ENCODE data around the gene BAIAP2L1. TPM values are rescaled to one million over a fixed set of nuclear protein-coding genes. Genes with fewer than 3 reads are reported as not detected.
"Not testable (repeated sequence)": the region's sequence is repeated elsewhere in the genome, so short reads cannot be mapped to it uniquely, and the experiment has no call there.

Gene BAIAP2L1, protein sequence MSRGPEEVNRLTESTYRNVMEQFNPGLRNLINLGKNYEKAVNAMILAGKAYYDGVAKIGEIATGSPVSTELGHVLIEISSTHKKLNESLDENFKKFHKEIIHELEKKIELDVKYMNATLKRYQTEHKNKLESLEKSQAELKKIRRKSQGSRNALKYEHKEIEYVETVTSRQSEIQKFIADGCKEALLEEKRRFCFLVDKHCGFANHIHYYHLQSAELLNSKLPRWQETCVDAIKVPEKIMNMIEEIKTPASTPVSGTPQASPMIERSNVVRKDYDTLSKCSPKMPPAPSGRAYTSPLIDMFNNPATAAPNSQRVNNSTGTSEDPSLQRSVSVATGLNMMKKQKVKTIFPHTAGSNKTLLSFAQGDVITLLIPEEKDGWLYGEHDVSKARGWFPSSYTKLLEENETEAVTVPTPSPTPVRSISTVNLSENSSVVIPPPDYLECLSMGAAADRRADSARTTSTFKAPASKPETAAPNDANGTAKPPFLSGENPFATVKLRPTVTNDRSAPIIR
- 0.53 and 0.98 TPM in 2 replicates for polyA plus RNA-seq (2014; cell fraction: cytosol; rRNA removed)
- polyA plus RNA-seq (2014; cell fraction: nucleus; rRNA removed) = 0.64 and 1.5 TPM in 2 replicates

DNA sequence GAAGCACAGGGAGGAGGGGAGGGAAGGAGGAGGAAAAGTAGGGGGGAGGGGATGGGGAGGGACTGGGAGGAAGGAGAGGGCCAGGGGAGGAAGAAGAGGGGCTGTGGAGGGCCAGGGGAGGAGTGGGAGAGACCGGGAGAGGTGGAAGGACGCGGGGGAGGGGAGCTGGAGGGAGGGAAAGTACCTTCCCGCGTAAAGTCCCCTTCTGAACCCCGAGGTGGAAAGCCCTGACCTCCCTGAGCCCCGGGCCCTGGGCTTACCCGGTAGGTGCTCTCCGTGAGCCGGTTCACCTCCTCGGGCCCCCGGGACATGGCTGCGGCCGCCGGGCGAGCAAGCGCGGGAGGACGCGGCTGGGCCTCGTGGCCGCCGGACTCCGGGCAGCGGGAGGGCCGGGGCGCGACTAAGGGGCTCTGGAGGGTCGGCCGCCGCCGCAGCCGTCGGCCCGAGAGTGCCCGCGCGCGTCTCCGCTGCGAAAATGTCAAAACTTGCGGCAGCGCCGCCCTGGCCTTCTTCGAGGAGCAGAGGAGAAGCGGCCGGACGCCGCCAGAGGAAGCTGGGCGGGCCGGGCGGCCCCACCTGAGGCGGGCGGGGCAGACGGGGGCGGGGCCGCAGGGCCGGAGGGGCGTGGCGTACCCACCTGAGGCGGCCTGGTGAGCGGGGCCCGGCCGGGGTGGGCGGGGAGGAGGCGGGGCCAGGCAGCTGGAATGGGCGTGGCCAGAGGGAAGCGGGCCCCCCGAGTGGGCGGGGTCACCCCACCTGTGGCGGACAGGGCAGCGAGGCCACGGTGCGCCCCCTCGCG, at the start of gene BAIAP2L1:
Gene BAIAP2L1 (minus strand): TSS at position 549 of the 799 bp plus-strand sequence. CDS start 238 bp downstream, at position 311.
- DNase-seq (ENCODE audit: low spot score) = no peak

DNA sequence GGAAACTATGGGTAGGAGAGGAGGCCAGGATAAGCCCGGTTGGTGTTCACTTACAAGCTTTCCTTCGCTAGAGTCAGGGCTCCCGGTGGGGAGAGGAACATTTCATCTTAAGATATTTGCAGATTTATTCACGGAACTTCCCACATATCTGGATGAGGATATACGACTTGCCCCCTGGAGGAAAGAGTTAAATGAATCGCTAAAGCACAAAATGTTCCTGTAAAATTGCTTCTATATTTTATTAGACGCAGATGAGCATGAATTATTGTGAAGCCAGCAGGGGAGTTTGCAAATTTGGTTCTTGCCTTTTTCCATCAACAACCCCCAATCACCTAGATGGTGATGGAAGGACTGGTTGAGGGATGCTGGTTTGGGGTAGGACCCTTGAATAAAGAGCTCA, 47.9 kb upstream of the BAIAP2L1 start:
- no peak for DNase-seq (ENCODE audit: low spot score)

DNA sequence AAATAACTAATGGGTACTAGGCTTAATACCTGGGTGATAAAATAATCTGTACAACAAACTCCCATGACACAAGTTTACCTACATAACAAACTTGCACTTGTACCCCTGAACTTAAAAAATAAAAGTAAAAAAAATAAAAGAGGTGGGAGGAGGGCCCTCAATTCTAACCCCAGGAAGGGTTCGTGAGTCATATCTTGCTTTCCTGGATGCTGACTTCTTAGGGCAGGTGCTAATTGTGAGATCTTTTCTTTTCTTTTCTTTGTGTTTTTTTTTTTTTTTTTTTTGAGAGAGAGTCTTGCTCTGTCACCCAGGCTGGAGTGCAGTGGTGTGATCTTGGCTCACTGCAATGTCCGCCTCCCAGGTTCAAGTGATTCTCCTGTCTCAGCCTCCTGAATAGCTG, 40.1 kb upstream of the BAIAP2L1 start:
- DNase-seq (ENCODE audit: low spot score) = not testable (repeated sequence)

DNA sequence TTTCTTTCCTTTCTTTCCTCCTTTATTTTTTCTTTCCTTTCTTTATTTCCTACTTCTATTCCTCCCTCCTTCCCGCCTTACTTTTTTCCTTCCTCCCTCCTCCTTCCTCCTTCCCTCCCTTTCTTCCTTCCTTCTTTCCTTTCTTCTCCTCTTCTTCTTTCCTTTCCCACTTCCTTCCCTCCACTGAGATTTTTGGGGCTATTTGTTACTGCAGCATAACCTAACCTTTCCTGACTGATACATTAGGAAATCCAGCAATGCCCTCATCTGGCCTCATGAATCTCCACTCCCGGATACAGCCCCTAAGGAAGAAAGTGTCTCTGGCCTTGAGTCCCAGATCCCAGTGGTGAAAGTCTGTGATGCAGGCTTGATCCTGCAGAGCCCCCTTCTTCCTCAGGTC, 38.6 kb upstream of the BAIAP2L1 start:
- no peak for DNase-seq (ENCODE audit: low spot score)

DNA sequence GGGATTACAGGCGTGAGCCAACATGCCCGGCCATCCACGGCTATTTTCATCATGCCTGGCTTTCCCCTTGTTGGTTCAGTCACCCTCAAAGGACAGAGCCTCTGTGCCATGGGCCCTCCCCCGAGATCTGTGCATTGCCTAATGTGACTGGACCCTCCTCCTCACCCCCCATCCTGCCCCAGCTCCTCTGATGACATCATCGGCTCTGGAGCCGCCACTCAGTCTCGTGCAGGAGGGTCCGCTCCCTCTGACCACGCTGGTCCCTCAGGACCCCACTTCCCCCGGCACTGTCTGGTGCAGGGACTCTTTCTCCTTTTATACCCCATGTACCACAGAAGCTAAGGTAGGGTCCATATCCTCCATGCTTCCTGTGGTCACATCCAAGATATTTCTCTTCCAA, 33.2 kb upstream of the BAIAP2L1 start:
- DNase-seq (ENCODE audit: low spot score) = no peak

DNA sequence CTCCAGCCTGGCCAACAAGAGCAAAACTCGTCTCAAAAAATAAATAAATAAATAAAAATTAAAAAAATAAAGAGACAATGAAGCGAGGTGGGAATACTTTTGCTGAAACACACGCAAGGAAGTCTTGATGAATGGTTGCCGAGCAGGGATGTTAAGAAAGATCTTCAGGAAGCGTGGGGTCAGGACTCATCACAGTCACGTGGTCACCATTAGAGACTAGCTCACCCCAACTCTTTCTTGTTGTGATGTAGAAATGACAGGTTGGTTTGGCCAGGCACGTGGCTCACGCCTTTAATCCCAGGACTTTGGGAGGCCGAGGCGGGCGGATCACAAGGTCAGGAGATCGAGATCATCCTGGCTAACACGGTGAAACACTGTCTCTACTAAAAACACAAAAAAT, 28.9 kb upstream of the BAIAP2L1 start:
- DNase-seq (ENCODE audit: low spot score) = no peak

DNA sequence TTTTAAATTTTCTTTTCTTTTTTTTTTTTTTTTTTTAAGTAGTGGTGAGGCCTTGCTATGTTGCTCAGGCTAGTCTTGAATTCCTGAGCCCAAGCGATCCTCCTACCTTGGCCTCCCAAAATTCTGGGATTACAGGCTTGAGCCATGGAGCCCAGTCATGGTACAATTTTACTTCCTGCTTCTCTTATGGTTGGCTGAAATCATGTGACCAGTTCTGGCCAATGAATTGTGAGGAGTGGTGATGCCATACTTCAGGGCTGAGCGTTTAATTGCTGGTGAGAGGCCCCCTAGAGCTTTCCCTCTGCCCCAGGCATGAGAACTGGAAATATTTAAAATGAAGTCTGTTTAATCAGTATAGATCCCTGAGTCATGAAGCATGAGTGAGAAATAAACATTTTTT, 22.2 kb upstream of the BAIAP2L1 start:
- no peak for DNase-seq (ENCODE audit: low spot score)

DNA sequence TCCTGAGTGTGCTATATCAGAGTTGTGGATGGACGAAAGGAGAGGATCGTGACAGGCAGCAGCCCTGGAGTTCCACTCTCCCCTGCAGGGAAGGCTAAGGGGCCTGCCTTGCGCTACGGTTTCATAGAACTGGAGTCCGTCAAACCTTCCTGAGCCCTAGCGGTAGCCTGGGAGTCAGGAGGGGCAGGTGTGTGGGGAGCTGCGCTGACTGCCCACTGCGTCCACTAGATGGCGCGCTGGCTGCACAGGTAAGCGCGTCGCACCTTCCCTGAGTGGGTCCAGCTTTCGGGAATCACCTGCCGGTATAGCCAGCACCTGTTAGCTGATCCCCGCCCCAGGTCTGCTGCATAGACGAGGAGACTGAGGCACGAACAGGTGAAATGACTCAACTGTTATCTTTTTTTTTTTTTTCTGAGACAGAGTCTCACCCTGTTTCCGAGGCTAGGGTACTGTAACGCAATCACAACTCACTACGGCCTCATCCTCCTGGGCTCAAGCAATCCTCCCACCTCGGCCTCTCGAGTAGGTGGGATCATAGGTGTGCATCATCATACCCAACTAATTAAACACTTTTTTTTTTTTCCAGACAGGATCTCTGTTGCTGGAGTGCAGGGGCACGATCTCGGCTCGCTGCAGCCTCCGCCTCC, 20.2 kb upstream of the BAIAP2L1 start:
- DNase-seq (ENCODE audit: low spot score) = peak; percentile 45

DNA sequence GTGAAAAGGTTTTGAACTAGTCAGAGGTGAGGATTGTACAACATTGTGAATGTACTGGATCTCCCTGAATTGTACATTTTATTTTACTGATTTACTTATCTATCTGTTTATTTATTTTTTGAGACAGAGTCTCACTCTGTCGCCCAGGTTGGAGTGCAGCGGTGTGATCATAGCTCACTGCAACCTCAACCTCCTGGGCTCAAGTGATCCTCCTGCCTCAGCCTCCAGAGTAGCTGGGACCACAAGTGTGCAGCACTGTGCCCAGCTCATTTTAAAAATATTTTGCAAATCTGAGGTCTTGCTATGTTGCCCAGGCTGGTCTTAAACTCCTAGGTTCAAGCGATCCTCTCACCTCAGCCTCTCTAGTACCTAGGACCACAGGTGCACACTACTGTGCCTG, 19.1 kb upstream of the BAIAP2L1 start:
- not testable (repeated sequence) for DNase-seq (ENCODE audit: low spot score)

DNA sequence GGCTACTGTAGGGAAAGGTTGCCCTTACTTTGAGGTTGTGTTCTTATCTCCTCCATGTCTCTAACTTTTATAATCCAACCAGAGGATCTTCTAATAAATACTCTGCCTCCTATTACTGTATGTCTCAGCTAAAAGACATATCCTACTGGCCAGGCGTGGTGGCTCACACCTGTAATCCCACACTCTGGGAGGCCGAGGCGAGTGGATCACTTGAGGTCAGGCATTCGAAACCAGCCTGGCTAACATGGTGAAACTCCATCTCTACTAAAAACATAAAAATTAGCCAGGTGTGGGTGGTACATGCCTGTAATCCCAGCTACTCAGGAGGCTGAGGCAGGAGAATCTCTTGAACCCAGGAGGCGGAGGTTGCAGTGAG, 18.4 kb upstream of the BAIAP2L1 start:
- not testable (repeated sequence) for DNase-seq (ENCODE audit: low spot score)

DNA sequence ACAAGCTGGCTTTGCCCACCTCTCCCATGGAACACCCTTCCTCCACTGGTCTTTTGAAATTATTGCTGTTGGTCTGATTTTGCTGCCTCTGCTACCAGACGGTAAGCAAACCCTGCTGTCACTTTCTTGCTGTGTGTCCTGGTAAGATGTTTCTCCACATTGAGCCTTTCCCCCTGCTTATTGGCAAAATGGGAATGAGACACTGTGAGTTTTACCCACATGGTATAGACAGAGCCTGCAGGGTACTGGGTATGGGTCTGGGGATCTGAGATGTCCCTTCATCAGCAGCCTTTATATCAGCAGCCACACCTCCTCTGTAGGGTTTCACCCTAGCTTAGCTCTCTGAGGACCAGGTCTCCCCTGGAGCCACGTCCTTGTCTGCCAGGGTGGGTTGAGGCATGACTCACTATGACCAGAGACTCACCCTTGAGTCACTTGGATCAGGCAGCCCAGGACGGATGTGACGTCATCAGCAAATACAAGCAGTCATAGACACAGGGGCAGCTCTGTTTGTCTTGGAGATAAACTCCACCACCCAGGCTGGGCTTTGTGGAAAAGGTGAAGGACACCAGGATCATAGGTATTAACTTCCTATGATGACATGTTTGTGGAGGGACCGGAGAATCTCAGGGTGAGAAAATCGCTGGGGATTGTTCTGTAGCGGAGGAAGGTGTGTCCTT, 17.9 kb upstream of the BAIAP2L1 start:
- DNase-seq (ENCODE audit: low spot score) = no peak

DNA sequence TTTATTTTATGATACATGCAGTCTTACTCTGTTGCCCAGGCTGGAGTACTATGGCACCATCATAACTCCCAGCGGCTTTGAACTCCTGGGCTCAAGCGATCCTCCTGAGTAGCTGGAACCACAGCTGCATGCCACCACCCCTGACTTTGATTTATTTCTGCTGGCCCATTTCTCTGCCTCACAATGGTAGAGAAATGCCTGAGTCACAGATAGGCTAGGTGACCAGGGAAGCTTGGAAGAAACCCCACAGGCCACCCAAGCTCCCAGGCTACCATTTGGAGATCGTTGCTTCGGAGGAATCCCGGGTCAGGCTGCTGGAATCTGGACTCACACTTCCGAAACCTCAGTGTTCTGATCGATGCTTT, 17.4 kb upstream of the BAIAP2L1 start:
- DNase-seq (ENCODE audit: low spot score) = no peak

DNA sequence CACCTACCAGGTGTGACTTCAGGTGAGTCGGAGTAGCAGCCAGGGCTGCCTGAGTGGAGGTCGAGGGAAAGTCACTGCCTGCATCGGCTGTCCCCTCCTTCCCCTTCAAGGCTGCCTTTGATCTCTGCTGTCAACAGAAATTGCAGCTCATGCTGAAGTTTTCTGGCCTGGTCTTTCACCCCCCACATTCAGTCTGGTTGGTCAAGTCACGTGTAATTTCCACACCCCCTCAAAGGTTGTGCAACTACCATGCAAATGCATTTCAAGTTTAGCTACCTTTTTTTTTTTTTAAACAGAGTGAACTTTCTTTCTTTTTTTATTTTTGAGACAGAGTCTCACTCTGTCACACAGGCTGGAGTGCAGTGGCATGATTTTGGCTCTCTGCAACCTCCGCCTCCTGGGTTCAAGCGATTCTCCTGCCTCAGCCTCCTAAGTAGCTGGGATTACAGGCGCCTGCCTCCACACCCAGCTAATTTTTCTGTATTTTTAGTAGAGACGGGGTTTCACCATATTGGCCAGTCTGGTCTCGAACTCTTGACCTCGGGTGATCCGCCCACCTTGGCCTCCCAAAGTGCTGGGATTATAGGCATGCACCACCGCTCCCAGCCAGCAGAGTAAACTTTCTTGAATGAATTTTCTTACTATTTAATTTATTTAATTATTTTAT, 16.8 kb upstream of the BAIAP2L1 start:
- not testable (repeated sequence) for DNase-seq (ENCODE audit: low spot score)

DNA sequence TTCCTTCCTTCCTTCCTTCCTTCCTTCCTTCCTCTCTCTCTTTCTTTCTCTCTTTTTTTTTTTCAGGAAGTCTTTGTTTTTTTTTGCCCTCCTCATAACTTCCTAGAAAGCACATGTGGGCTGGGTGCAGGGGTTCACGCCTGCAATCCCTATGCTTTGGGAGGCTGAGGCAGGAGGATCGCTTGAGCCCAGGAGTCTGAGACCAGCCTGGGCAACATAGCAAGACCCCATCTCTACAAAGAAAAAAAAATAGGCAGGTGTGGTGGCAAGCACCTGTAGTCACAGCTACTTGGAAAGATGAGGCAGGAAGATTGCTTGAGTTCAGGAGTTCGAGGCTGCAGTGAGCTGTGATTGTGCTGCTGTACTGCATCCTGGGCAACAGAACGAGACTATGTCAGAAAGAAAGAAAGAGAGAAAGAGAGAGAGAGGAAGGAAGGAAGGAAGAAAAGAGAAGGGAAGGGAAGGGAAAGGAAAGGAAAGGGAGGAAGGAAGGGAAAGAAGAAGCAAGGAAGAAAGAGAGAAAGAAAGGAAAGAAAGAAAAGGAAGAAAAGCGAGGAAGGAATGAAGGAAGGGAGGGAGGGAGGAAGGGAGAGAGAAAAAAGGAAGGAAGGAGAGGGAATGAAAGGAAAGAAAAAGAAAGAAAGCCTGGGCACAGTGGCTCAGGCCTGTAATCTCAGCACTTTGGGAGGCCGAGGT, 13.5 kb upstream of the BAIAP2L1 start:
- no peak for DNase-seq (ENCODE audit: low spot score)

DNA sequence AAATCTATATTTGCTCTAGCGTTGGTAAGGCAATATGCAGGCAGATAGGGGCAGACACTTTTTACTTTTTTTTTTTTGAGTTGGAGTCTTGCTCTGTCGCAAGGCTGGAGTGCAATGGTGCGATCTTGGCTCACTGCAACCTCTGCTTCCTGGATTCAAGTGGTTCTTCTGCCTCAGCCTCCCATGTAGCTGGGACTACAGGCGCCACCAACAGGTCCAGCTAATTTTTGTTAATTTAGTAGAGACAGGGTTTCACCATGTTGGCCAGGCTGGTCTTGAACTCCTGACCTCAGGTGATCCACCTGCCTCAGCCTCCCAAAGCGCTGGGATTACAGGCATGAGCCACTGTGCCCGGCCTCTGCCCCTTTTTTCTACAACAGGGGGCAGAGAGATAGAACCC, 12.8 kb upstream of the BAIAP2L1 start:
- DNase-seq (ENCODE audit: low spot score) = not testable (repeated sequence)

DNA sequence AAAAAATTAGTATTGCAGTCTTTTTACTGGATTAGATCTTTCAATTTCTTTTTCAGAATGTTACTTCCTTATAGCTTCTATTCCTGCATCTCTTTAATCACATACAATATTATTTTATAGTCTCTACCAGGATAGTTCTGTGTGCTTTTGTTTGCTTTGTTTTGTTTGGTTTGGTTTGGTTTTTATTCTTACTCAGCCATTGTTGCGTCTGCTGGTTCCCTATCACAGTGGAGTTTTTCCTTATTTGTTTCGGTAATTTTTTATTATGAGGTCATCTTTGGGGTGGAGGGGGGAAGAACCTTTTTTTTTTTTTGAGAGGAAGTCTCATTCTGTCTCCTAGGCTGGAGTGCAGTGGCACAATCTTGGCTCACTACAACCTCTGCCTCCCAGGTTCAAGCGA, 9.0 kb upstream of the BAIAP2L1 start:
- no peak for DNase-seq (ENCODE audit: low spot score)

DNA sequence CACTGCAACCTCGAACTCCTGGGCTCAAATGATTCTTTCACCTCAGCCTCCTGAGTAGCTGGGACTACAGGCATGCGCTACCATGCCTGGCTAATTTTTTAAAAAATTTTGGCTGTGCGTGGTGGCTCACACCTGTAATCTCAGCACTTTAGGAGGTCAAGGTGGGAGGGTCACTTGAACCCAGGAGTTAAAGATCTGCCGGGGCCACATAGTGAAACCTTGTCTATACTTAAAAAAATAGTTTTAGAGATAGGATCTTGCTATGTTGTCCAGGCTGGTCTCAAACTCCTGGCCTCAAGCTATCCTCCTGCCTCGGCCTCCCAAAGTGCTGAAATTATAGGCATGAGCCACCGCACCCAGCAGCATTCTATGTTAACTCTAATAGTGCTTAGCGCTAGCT, 7.3 kb upstream of the BAIAP2L1 start:
- DNase-seq (ENCODE audit: low spot score) = not testable (repeated sequence)

DNA sequence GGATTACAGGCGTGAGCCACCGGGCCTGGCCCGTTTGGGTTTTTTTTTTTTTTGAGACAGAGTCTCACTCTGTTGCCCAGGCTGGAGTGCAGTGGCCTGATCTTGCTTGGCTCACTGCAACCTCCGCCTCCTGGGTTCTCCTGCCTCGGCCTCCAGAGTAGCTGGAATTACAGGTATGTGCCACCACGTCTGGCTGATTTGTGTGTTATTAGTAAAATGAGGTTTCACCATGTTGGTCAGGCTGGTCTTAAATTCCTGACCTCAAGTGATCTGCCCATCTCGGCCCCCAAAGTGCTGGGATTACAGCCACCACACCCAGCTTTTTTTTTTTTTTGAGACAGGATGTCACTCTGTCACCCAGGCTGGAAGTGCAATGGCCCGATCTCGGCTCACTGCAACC, 5.9 kb upstream of the BAIAP2L1 start:
- DNase-seq (ENCODE audit: low spot score) = no peak

DNA sequence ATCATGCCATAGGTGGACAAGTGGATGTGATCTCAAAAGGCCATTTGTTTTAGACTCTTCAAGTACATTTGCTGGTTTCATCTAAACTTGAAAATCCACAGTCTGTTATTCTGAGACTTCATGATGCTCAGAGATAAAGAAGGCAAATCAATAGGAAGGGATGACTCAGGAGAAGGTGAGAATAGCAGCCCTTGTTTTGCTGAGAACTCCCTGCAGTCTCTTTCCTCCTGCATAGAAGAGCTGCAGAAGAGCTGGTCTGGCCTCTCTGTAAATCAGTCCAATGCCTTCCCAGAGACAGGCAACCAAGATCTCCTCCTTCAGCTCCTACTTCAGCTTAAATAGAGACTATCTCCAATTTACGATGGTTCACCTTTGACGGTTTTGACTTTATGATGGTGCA, 4.0 kb upstream of the BAIAP2L1 start:
- DNase-seq (ENCODE audit: low spot score) = no peak

DNA sequence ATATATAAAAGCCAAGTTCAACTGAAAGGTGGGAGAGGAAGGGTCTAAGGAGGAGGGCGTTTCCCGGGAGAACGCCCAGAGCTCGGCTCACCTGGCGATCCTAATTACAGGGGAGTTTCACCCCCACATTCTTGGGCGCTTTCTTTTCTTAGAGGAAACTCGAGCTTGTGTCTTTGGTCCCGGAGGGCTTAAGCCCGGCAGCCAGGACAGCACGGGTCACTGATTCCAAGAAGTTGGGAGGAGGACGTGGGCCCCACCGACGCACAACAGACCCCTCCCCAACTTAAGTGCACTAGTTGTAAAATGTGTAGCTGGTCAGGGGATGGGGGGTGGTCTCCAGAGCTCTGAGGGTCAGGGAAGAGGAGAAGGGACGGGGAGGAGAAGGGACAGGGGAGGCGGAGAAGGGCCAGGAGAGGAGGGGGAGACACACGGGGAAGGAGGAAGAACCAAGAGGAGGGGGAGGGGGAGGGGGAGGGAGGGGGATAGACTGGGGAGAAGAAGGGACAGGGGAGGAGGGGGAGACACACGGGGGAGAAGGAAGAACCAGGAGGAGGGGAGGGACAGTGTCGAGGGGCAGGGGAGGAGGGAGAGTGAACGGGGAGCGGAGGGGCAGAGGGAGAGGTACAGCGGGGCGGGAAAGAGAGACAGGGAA, 874 bp downstream of the BAIAP2L1 start:
- DNase-seq (ENCODE audit: low spot score) = no peak
